Measurements from ENCODE around the gene IFNGR1. TPM values are rescaled to one million over a fixed set of nuclear protein-coding genes. Genes with fewer than 3 reads are reported as not detected.

IFNGR1 gene
- total RNA-seq, 2 donors from 2014 or later = 58.2 to 131 TPM

GRCh38 chr6:137201006-137201405, 18.2 kb downstream of the IFNGR1 start:
- no peak for TF ChIP-seq CTCF (IDR thresholded peaks at IDR 0.05)
- Histone ChIP-seq H3K4me3 (no peak overlapping the region), H3K9ac (ENCODE audit: low read depth in 2 of 2, low read length in 2 of 2) (no peak overlapping the region), H3K36me3 (peaks cover 4% of the 10 kb centered on the region), H3K27ac (no peak overlapping the region), H3K9me3 (no peaks in the 10 kb centered on the region), H3K27me3 (no peaks in the 10 kb centered on the region), H3K4me1 (no peaks in the 10 kb centered on the region)
- intact Hi-C loops (cut with DNase I) = no loop called here
- DNase-seq = no peak

GRCh38 chr6:137200288-137200687, 18.9 kb downstream of the IFNGR1 start:
- Histone ChIP-seq H3K4me3 (no peak overlapping the region), H3K36me3 (peaks cover 4% of the 10 kb centered on the region), H3K4me1 (no peaks in the 10 kb centered on the region), H3K27me3 (no peaks in the 10 kb centered on the region), H3K9ac (ENCODE audit: low read depth in 2 of 2, low read length in 2 of 2) (no peak overlapping the region), H3K27ac (no peak overlapping the region), H3K9me3 (no peaks in the 10 kb centered on the region)
- intact Hi-C loops (cut with DNase I) = no loop called here
- TF ChIP-seq CTCF (IDR thresholded peaks at IDR 0.05) = no peak
- no peak for DNase-seq

GRCh38 chr6:137197684-137198645, 21.2 kb downstream of the IFNGR1 start:
- TF ChIP-seq CTCF (IDR thresholded peaks at IDR 0.05) = no peak
- H3K36me3 ChIP-seq = no peaks in the 10 kb centered on the region
- no peak overlapping the region for H3K4me3 ChIP-seq
- intact Hi-C loops (cut with DNase I) = no loop called here
- no peaks in the 10 kb centered on the region for H3K4me1 ChIP-seq
- H3K9me3 ChIP-seq = no peaks in the 10 kb centered on the region
- H3K27ac ChIP-seq = no peak overlapping the region
- no peak overlapping the region for H3K9ac ChIP-seq (ENCODE audit: low read depth in 2 of 2, low read length in 2 of 2)
- no peak for DNase-seq
- H3K27me3 ChIP-seq = no peaks in the 10 kb centered on the region

- Histone ChIP-seq H3K4me3 (no peak overlapping the region), H3K27me3 (no peaks in the 10 kb centered on the region), H3K4me1 (no peaks in the 10 kb centered on the region), H3K27ac (no peak overlapping the region), H3K9me3 (no peaks in the 10 kb centered on the region), H3K9ac (ENCODE audit: low read depth in 2 of 2, low read length in 2 of 2) (no peak overlapping the region), H3K36me3 (no peaks in the 10 kb centered on the region)
- intact Hi-C loops (cut with DNase I) = no loop called here
- DNase-seq = no peak
- no peak for TF ChIP-seq CTCF (IDR thresholded peaks at IDR 0.05)
Measured at GRCh38 chr6:137193256-137194070, 25.7 kb downstream of the IFNGR1 start.

GRCh38 chr6:137192821-137193220, 26.4 kb downstream of the IFNGR1 start:
- intact Hi-C loops (cut with DNase I) = no loop called here

More at GRCh38 chr6:137192821-137193220, 26.4 kb downstream of the IFNGR1 start:
- H3K4me3 ChIP-seq = no peak overlapping the region
- no peaks in the 10 kb centered on the region for H3K4me1 ChIP-seq
- no peak for TF ChIP-seq CTCF (IDR thresholded peaks at IDR 0.05)
- DNase-seq = no peak
- no peaks in the 10 kb centered on the region for H3K9me3 ChIP-seq
- H3K27ac ChIP-seq = no peak overlapping the region
- no peaks in the 10 kb centered on the region for H3K36me3 ChIP-seq
- H3K9ac ChIP-seq (ENCODE audit: low read depth in 2 of 2, low read length in 2 of 2) = no peak overlapping the region
- no peaks in the 10 kb centered on the region for H3K27me3 ChIP-seq
